Activated CD4-positive, alpha-beta T cell treated with anti-CD3 and anti-CD28 coated beads, Interleukin-10, Interleukin-2, amounts not matched to agents 100 ng/mL and 50 ng/mL, durations not matched to agents 16 hours and 8 hours (primary cell): ENCODE results near the gene KCNJ15.
"Not testable (repeated sequence)": the region's sequence is repeated elsewhere in the genome, so short reads cannot be mapped to it uniquely, and the experiment has no call there.

Experiments used
- DNase-seq: peaks from one replicate; pipeline ENCODE4 v3.0.0-alpha.2; 2020

Gene KCNJ15

DNA sequence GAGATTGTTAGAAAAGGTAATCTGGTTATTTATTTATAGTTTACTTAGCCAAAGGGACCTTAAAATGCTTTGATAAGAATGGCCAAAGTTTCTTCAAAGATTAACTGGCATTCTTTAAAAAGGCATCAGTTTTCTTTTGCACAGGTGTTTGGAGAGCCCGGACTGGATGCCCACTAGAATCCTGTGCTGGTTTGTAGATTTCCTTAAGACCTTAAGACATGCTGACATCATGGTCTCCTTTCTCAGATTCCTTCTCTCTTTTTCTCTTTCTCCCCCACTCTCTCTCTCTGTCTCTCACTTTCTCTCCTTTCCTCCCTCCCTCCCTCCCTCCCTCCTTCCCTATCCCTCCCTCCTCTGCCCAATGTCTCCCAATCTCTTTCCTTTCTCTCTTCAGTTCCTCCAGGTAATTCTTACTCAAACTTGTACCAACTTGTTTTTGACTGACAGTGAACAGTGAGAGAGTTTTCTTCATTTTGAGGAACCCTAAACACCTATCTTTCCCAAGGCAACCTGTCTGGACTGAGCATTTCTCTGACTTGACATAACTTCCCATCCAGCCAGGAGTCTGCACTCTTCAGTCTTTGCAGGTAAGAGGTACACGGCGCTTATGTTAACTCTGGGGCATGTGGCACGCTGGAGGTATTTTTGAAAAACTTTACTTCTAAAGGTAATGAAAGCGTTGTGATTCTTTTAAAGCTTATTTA lies at the start of gene KCNJ15:
Gene KCNJ15, plus strand, starts transcription at position 393 of the 704 bp plus-strand sequence. CDS start 42,271 bp downstream, outside the sequence.
- no peak for DNase-seq

- no peak for DNase-seq
Observed at GRCh38 chr21:38208118-38208517, 48.7 kb upstream of the KCNJ15 start.

GRCh38 chr21:38211321-38211720 lies 45.5 kb upstream of the KCNJ15 start:
- no peak for DNase-seq

DNA sequence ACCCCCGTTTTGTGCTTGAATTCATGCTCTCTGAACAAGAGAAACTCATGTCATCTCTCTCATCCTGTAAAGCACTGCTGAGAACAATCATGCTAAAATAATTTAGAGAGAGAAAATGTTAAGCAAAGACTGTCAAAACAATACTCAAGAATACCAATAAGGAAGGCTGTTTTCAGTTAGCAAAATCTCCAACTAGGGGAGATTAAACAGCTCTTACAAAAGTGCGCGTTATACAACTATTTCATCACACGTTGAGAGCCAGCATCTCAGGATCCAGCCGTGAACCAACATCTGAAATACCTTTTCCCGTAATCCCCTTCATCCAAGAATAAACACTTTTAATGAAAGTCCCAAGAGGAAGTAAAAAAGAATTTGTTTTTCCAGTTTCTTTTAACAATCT lies 44.1 kb upstream of the KCNJ15 start:
- no peak for DNase-seq

GRCh38 chr21:38219049-38219628 lies 37.7 kb upstream of the KCNJ15 start:
- peak; percentile 69 for DNase-seq

DNA sequence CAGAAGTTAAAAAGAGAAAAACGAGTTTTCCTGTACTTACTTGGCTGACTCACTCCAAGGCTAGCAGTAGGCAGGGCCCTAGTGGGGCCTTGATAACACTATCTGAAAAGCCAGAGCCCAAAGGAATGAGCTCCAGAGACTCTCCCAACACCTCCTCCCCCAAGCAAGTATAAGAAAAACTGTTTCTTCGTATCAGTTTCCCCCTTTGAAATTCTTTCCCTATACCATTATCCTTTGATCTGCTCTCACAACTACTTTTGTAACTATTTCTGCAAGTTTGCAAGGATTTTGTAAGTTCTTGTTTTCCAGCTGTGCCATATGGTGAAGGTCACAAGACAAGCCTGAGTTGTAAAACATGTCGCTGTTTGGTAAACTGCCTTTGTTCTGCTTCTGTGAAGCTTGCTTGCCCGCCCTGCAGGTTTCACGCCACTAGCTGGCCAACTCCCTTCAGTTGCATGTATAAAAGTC lies 36.5 kb upstream of the KCNJ15 start:
- DNase-seq, result no peak

GRCh38 chr21:38221594-38221993 lies 35.2 kb upstream of the KCNJ15 start:
- peak; percentile 6 for DNase-seq

GRCh38 chr21:38223893-38224540 lies 32.8 kb upstream of the KCNJ15 start:
- no peak for DNase-seq

- DNase-seq, result no peak
Observed at GRCh38 chr21:38227401-38227800, 29.4 kb upstream of the KCNJ15 start.

DNA sequence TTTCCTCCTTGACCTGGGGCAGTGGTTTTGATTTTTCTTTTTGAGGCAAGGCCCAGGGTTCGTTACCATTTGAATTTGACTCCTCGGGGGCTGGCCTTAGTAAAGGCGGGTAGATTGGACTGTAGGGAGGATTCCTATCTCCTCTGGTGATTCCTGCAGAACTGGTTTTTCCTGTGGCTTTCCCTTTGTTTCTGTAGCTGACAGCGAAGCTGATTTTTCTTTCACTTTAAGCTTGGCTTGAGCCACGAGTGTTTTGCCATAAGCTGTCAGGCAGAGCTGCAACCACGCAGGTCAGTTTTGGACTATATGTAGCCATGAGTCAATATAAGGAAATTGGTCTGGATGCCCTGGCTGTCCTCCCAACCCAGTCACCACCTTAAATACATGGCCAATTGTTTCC lies 28.7 kb upstream of the KCNJ15 start:
- DNase-seq, result no peak

DNA sequence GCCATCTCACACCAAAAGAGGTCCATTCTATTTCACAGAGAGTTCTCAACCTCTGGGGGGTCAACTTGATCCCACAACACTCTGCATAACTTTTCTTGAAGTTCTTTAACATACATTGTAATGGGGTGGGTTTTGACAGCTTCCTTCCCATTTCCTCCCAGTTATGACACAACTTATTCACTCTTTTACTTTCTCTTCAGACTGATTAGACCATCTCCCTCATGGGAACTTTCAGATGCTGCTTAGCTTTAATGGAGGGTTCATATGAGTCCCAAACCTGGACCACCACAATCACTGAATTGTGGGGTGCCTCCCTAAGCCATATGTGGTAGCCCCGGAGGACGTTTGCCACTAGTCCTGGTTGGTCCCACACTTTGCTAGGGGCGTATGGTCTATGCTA lies 28.3 kb upstream of the KCNJ15 start:
- DNase-seq, result no peak

- DNase-seq, result no peak
Observed at GRCh38 chr21:38229260-38229877, 27.4 kb upstream of the KCNJ15 start.

- no peak for DNase-seq
Observed at GRCh38 chr21:38234395-38235142, 22.2 kb upstream of the KCNJ15 start.

- DNase-seq, result not testable (repeated sequence)
Observed at GRCh38 chr21:38235251-38235650, 21.5 kb upstream of the KCNJ15 start.

DNA sequence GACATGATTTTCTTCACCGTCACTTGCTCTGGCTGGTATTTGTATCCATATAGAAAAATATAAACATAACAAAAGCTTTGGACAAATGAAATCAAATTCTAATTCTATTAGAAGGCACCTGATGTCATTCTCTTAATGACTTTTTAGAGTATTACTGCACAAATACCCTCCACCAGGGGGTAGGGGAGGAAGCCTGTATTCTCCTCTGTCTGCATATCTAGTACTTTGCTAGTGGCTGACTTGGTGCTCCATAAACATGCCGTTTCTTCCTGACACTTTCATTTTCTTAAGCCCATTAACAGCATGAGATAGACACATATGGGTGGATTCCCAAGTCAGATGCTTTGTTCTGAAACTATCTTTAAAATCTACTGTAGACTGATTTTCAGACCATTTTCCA lies 20.6 kb upstream of the KCNJ15 start:
- no peak for DNase-seq

- no peak for DNase-seq
Observed at GRCh38 chr21:38239672-38240071, 17.1 kb upstream of the KCNJ15 start.

GRCh38 chr21:38240129-38240528 lies 16.7 kb upstream of the KCNJ15 start:
- DNase-seq, result no peak

- no peak for DNase-seq
Observed at GRCh38 chr21:38241029-38241740, 15.6 kb upstream of the KCNJ15 start.

DNA sequence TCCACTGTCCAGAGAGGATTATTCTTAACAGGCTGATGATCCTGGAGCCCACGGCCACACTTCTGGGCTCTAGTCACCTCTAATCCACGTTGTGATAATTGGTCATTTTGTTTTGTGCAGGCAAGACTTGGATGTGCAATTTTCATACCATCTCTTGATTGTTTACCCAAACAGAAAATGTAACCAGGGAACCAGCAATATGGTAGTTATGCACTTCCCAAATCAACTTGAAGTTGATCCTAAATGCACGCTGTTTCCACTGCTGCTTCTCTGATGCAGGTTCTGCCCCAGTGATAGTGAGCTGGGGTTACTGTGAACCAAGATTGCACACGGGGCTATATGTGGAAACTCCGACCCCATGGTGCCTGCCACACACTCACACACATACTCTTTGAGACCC lies 14.7 kb upstream of the KCNJ15 start:
- DNase-seq, result no peak

DNA sequence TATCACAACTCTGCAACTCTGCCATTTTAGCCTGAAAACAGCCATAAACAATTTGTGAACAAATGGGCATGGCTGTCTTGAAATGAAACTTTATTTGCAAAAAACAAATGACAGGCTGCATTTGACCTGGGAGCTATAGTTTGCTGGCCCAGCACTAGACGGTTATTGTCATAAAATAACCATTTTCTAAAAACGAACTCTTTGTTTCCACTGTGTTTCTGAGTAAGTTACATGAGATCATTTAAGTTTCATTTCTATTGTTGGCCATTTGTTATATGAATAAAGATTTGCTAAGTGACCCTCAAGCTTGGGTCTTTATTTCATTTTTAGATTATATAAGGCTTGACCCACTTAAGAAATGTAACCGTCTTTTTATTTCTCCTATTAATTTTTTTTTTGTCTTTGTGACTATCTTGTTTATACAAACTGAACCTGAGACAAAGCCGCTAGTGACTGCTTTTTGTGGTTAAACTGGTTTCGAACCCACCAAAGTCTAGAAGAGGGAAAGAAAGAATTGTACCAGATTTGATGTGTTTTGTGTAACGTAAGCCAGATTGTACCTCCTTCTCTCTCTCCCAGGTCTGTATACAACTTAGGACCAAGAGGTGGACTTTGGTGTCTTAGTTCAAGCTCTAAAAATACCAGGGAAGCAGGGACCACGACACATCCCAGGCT lies 12.9 kb upstream of the KCNJ15 start:
- DNase-seq, result peak; percentile 52

GRCh38 chr21:38244407-38244787 lies 12.4 kb upstream of the KCNJ15 start:
- no peak for DNase-seq
